ENCODE data around the gene CCM2.
A peak's percentile ranks its signal among the peaks of the same experiment; 100 is the strongest.
"Not testable (repeated sequence)": the region's sequence is repeated elsewhere in the genome, so short reads cannot be mapped to it uniquely, and the experiment has no call there.

Gene CCM2

DNA sequence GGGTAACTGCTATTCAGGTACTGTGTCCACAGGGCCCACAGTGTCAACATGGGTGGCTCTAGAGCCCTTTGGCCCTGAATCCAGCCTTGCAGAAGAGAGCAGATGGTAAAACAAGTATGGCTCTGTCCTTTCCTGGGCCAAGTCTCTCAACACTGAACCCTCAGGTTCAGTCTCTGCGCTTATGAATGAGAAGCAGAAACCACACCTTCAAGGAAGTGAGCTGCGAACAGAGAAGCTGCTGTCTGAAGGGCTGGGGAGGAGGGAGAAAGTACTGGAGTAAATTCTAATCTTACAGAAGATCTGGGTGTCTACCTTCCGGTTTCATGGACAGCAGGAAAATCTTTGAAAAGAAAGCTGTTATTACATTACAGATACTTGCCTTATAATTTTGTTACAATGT lies 107.4 kb downstream of the CCM2 start:
- peaks cover 69% of the 10 kb centered on the region for H3K36me3 ChIP-seq (ENCODE audit: insufficient read depth, low read length)
- H3K4me2 ChIP-seq (ENCODE audit: low read length), result no peak overlapping the region
- H3K4me1 ChIP-seq (ENCODE audit: control insufficient read depth, insufficient read depth, low read length), result peaks cover 14% of the 10 kb centered on the region
- H3K9ac ChIP-seq (ENCODE audit: low read depth, low read length), result no peak overlapping the region
- H3K27me3 ChIP-seq (ENCODE audit: control insufficient read depth, insufficient read depth, low read length), result no peaks in the 10 kb centered on the region
- H3K4me3 ChIP-seq (ENCODE audit: low read length), result no peak overlapping the region
- H3K9me3 ChIP-seq (replicated peaks; ENCODE audit: low read length), result no peaks in the 10 kb centered on the region

DNA sequence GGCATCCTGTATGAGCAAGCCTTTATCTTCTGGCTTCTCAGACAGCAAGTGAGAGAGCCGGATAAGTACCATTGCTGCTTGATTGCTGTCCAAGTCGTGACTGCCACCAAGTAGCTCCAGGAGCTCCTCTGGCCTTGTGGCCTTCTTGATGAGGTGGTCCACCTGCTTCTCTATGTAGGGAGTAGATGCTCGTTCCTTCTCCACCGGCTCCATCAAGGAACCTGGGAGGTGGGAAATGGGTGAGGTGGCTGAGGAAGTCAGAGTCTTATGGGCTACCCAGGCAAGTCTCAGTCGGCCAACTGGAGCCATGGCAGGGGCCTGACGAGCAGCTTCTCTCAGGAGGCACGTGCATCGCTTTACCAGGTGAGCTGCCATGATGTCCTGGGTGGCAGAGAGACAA lies 108.9 kb downstream of the CCM2 start:
- no peak overlapping the region for H3K9ac ChIP-seq (ENCODE audit: low read depth, low read length)
- peaks cover 54% of the 10 kb centered on the region for H3K36me3 ChIP-seq (ENCODE audit: insufficient read depth, low read length)
- peaks cover 14% of the 10 kb centered on the region for H3K4me1 ChIP-seq (ENCODE audit: control insufficient read depth, insufficient read depth, low read length)
- H3K4me2 ChIP-seq (ENCODE audit: low read length), result peak overlapping the region; percentile 15
- no peak overlapping the region for H3K4me3 ChIP-seq (ENCODE audit: low read length)
- H3K27me3 ChIP-seq (ENCODE audit: control insufficient read depth, insufficient read depth, low read length), result peaks cover under 1% of the 10 kb centered on the region
- no peaks in the 10 kb centered on the region for H3K9me3 ChIP-seq (replicated peaks; ENCODE audit: low read length)

DNA sequence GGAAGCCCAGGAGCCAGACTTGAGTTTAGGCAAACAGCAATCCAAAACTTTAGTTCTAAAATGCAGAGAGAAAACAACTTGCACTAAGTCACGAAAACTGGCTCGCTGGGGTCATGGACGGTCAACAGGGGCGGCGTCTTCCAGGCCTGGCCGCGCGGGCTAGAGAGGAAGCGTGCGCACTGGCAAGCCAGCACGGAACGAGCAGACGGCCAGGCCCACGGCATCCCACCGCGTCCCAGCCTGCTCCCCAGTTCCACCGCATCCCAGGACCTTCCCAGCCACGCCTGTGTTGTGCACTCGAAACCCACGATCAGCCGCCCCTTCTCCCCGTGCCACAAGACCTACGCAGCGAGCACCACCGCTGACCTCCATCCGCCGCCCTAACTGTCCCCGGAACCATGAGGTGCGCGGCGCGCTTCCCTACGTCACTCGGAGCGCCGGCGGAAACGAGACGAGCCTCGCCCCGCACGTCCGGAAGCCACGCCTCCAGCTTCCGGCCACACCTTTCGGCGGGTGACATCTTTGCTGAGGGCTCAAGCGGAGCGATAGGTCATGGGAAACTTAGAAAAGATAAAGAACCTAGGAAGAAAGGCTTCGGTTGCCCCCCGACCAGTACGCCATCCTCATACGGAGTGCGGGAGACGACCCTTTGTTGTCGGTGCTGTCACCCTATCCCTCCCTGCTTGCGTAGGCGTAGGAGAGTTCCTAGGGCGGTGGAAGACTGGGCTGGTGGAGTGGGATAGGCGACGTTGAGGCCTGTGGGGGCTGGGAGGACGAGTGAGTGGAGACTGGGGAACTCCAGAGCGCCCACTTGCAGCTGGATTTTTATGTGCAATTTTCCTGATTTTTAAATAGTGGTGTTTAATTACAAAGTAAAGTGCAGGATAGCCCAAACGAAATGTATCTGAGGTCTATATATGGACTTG lies 111.6 kb downstream of the CCM2 start, which contains the start of gene TBRG4:
TBRG4 (minus strand) TSS at position 400 of the 926 bp plus-strand sequence. CDS start 2,460 bp downstream, outside the sequence.
- peak within 1 kb of the TSS; percentile 99 for H3K4me3 ChIP-seq (ENCODE audit: low read length)
- peaks cover 27% of the 10 kb centered on the region for H3K36me3 ChIP-seq (ENCODE audit: insufficient read depth, low read length)
- peaks cover 14% of the 10 kb centered on the region for H3K4me1 ChIP-seq (ENCODE audit: control insufficient read depth, insufficient read depth, low read length)

DNA sequence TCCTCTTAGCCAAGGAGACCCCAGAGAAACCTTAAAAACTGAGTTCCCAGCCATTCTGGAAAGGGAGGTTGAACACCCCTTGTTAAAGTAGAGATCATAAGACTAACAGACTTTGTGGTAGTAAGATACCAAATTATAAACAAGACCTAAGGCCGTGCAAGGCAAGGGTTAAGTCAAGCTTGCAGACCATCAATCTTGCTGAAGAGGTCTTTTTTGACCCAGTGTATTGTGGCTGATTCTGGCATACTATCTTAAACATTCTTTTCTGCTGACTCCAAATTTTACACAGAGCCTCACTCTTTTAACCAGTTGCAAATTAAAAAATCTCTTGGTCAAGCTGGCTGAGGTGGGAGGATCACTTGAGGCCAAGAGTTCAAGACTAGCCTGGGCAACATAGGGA lies 112.6 kb downstream of the CCM2 start:
- H3K4me2 ChIP-seq (ENCODE audit: low read length), result peak overlapping the region; percentile 89
- H3K9ac ChIP-seq (ENCODE audit: low read depth, low read length), result no peak overlapping the region
- peaks cover 14% of the 10 kb centered on the region for H3K4me1 ChIP-seq (ENCODE audit: control insufficient read depth, insufficient read depth, low read length)
- peaks cover 24% of the 10 kb centered on the region for H3K27me3 ChIP-seq (ENCODE audit: control insufficient read depth, insufficient read depth, low read length)
- no peaks in the 10 kb centered on the region for H3K9me3 ChIP-seq (replicated peaks; ENCODE audit: low read length)
- H3K36me3 ChIP-seq (ENCODE audit: insufficient read depth, low read length), result peaks cover 17% of the 10 kb centered on the region
- no peak overlapping the region for H3K4me3 ChIP-seq (ENCODE audit: low read length)

More for the DNA sequence above, 111.6 kb downstream of the CCM2 start, which contains the start of gene TBRG4:
- H3K9ac ChIP-seq (ENCODE audit: low read depth, low read length), result peak within 1 kb of the TSS; percentile 92
- H3K4me2 ChIP-seq (ENCODE audit: low read length), result peak within 1 kb of the TSS; percentile 89
- peaks cover 15% of the 10 kb centered on the region for H3K27me3 ChIP-seq (ENCODE audit: control insufficient read depth, insufficient read depth, low read length)
- no peaks in the 10 kb centered on the region for H3K9me3 ChIP-seq (replicated peaks; ENCODE audit: low read length)

- peaks cover 25% of the 10 kb centered on the region for H3K27me3 ChIP-seq (ENCODE audit: control insufficient read depth, insufficient read depth, low read length)
- not testable (repeated sequence) for H3K4me3 ChIP-seq (ENCODE audit: low read length); H3K4me2 ChIP-seq (ENCODE audit: low read length); H3K4me1 ChIP-seq (ENCODE audit: control insufficient read depth, insufficient read depth, low read length); H3K9ac ChIP-seq (ENCODE audit: low read depth, low read length); H3K36me3 ChIP-seq (ENCODE audit: insufficient read depth, low read length); H3K9me3 ChIP-seq (replicated peaks; ENCODE audit: low read length)
These were observed 114.3 kb downstream of the CCM2 start for GRCh38 chr7:45114257-45114656.

DNA sequence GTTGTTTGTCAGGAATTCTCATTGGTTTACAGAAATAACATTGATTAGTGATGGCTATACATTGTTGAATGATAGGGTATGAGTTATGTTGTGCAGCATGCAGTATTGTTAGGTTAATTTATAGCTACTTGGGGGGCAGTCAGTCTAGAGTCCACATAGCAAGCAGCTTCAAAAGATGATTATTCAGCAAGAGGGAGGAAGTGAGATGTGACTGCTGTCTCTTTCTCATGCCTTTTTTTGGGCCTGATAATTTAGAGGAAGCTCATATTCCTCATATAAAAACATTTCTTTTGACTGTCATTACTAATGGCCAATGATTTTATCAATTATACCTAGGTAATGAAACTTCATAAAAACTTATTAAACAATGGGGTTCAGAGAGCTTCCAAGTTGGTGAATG lies 114.9 kb downstream of the CCM2 start:
- H3K9me3 ChIP-seq (replicated peaks; ENCODE audit: low read length), result no peaks in the 10 kb centered on the region
- H3K4me2 ChIP-seq (ENCODE audit: low read length), result no peak overlapping the region
- peaks cover 25% of the 10 kb centered on the region for H3K27me3 ChIP-seq (ENCODE audit: control insufficient read depth, insufficient read depth, low read length)
- H3K9ac ChIP-seq (ENCODE audit: low read depth, low read length), result no peak overlapping the region
- H3K36me3 ChIP-seq (ENCODE audit: insufficient read depth, low read length), result no peaks in the 10 kb centered on the region
- no peak overlapping the region for H3K4me3 ChIP-seq (ENCODE audit: low read length)
- H3K4me1 ChIP-seq (ENCODE audit: control insufficient read depth, insufficient read depth, low read length), result peaks cover 4% of the 10 kb centered on the region

DNA sequence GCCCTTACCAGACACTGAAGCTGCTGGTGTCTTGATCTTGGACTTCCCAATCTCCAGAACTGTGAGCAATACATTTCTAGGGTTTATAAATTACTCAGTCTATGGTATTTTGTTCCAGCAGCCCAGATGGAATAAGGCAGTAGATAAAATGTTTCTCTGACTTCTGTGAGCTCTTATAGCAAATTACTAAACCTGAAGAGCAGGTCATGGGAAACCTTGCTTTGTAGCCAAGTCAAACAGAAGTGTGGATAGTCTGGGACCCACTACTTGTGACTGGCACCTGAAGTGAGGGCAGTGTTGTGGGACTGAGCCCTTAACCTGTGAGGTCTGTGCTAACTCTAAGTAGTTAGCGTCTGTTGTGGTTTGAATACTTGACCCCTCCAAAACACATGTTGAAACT lies 116.0 kb downstream of the CCM2 start:
- H3K9me3 ChIP-seq (replicated peaks; ENCODE audit: low read length), result no peaks in the 10 kb centered on the region
- H3K4me2 ChIP-seq (ENCODE audit: low read length), result no peak overlapping the region
- H3K4me3 ChIP-seq (ENCODE audit: low read length), result no peak overlapping the region
- H3K4me1 ChIP-seq (ENCODE audit: control insufficient read depth, insufficient read depth, low read length), result no peaks in the 10 kb centered on the region
- H3K36me3 ChIP-seq (ENCODE audit: insufficient read depth, low read length), result no peaks in the 10 kb centered on the region
- peaks cover 25% of the 10 kb centered on the region for H3K27me3 ChIP-seq (ENCODE audit: control insufficient read depth, insufficient read depth, low read length)
- no peak overlapping the region for H3K9ac ChIP-seq (ENCODE audit: low read depth, low read length)

GRCh38 chr7:45117582-45117981 lies 117.6 kb downstream of the CCM2 start:
- no peaks in the 10 kb centered on the region for H3K9me3 ChIP-seq (replicated peaks; ENCODE audit: low read length)
- H3K4me2 ChIP-seq (ENCODE audit: low read length), result no peak overlapping the region
- no peaks in the 10 kb centered on the region for H3K36me3 ChIP-seq (ENCODE audit: insufficient read depth, low read length)
- no peak overlapping the region for H3K9ac ChIP-seq (ENCODE audit: low read depth, low read length)
- H3K4me1 ChIP-seq (ENCODE audit: control insufficient read depth, insufficient read depth, low read length), result no peaks in the 10 kb centered on the region
- H3K4me3 ChIP-seq (ENCODE audit: low read length), result no peak overlapping the region
- H3K27me3 ChIP-seq (ENCODE audit: control insufficient read depth, insufficient read depth, low read length), result peaks cover 25% of the 10 kb centered on the region

DNA sequence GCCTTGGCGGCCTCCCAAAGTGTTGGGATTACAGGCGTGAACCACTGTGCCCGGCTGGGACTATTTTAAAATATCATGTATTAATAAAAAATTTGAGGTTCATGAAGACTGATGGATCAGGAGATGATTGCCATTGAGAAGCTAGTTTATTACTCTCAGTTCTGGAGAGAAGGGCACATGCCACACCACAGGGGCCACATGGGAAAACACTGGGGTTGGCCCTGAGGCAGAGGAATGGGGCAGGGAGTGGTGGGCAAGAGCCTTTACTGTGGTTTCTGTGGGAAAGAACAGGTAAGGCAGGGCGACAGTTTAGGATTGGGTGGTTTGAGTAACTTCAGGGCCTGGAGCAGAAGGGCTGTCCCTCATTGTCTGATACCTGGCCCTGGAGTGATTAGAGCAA lies 118.3 kb downstream of the CCM2 start:
- no peaks in the 10 kb centered on the region for H3K36me3 ChIP-seq (ENCODE audit: insufficient read depth, low read length)
- H3K4me3 ChIP-seq (ENCODE audit: low read length), result no peak overlapping the region
- no peak overlapping the region for H3K9ac ChIP-seq (ENCODE audit: low read depth, low read length)
- H3K4me2 ChIP-seq (ENCODE audit: low read length), result no peak overlapping the region
- no peaks in the 10 kb centered on the region for H3K9me3 ChIP-seq (replicated peaks; ENCODE audit: low read length)
- H3K27me3 ChIP-seq (ENCODE audit: control insufficient read depth, insufficient read depth, low read length), result peaks cover 25% of the 10 kb centered on the region
- H3K4me1 ChIP-seq (ENCODE audit: control insufficient read depth, insufficient read depth, low read length), result no peaks in the 10 kb centered on the region

DNA sequence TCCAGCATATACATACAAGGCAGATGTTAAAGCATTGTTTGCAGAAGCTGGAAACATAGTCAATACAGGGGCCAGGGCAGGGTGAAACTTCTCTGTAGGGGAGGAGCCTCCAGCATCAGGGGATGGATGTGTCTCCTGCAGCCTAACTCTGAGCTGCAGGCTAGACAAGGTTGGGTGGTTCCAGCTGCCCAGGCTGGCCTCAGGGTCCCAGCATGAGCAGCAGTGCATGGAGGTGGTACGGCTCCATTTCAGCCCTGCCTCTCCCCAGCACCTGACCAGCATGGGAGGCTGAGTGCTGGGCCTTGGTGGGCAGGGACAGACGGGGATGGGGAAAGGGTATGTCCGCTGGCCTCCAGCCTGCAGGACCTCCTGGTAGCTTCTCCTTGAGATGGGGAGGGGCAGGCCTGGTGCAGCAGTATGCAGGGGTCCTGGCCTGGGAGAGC lies 118.9 kb downstream of the CCM2 start:
- Histone ChIP-seq H3K9me3 (replicated peaks; ENCODE audit: low read length) (no peaks in the 10 kb centered on the region), H3K4me1 (ENCODE audit: control insufficient read depth, insufficient read depth, low read length) (no peaks in the 10 kb centered on the region), H3K27me3 (ENCODE audit: control insufficient read depth, insufficient read depth, low read length) (peaks cover 24% of the 10 kb centered on the region), H3K4me2 (ENCODE audit: low read length) (no peak overlapping the region), H3K4me3 (ENCODE audit: low read length) (no peak overlapping the region), H3K36me3 (ENCODE audit: insufficient read depth, low read length) (no peaks in the 10 kb centered on the region), H3K9ac (ENCODE audit: low read depth, low read length) (no peak overlapping the region)

- no peaks in the 10 kb centered on the region for H3K36me3 ChIP-seq (ENCODE audit: insufficient read depth, low read length)
- H3K4me3 ChIP-seq (ENCODE audit: low read length), result no peak overlapping the region
- peaks cover 20% of the 10 kb centered on the region for H3K27me3 ChIP-seq (ENCODE audit: control insufficient read depth, insufficient read depth, low read length)
- H3K9me3 ChIP-seq (replicated peaks; ENCODE audit: low read length), result no peaks in the 10 kb centered on the region
- no peaks in the 10 kb centered on the region for H3K4me1 ChIP-seq (ENCODE audit: control insufficient read depth, insufficient read depth, low read length)
- H3K4me2 ChIP-seq (ENCODE audit: low read length), result no peak overlapping the region
- no peak overlapping the region for H3K9ac ChIP-seq (ENCODE audit: low read depth, low read length)
These were observed 119.5 kb downstream of the CCM2 start for GRCh38 chr7:45119550-45119949.

Measured in skeletal muscle satellite cell (primary cell).